Mesenchymal stem cell (in vitro differentiated cells and primary cell): Measurements from ENCODE around the gene FEM1B.
A peak's percentile ranks its signal among the peaks of the same experiment; 100 is the strongest.

Experiments
- DNase-seq: peaks from one replicate; pipeline ENCODE4 v3.0.0-alpha.2; 2013
- H2AFZ ChIP-seq: one replicate; pipeline ENCODE4 v1.6.1; 2013; ENCODE audit warnings: low read depth, mild to moderate bottlenecking, control low read depth, inconsistent platforms, low read length, moderate library complexity
- H2AK5ac ChIP-seq: 2 replicates; pipeline ENCODE4 v1.6.1; 2013; ENCODE audit warnings: low read length, moderate library complexity, mild to moderate bottlenecking, inconsistent platforms; ENCODE audit not compliant: severe bottlenecking
- H2BK120ac ChIP-seq: one replicate; pipeline ENCODE4 v1.6.1; 2013; ENCODE audit warnings: low read depth, mild to moderate bottlenecking, inconsistent platforms, low read length, moderate library complexity
- H2BK12ac ChIP-seq, 2 experiments: one replicate each; pipeline ENCODE4 v1.6.1; 2013; ENCODE audit warnings: inconsistent platforms in 2 of 2, low read length in 2 of 2, mild to moderate bottlenecking in 2 of 2, moderate library complexity in 2 of 2, control low read depth in 1 of 2
- H2BK15ac ChIP-seq: one replicate; pipeline ENCODE4 v1.6.1; 2013; ENCODE audit warnings: mild to moderate bottlenecking, low read depth, inconsistent platforms; ENCODE audit not compliant: poor library complexity, severe bottlenecking
- H2BK5ac ChIP-seq: 2 replicates; pipeline ENCODE4 v1.6.1; 2013; ENCODE audit warnings: low read depth, mild to moderate bottlenecking, low read length, control low read depth, inconsistent platforms; ENCODE audit not compliant: poor library complexity, severe bottlenecking
- H3K14ac ChIP-seq, 2 experiments: one replicate each; pipeline ENCODE4 v1.6.1; 2013; ENCODE audit warnings: inconsistent platforms in 2 of 2, low read length in 2 of 2, control low read depth in 1 of 2, mild to moderate bottlenecking in 1 of 2, moderate library complexity in 1 of 2
- H3K18ac ChIP-seq, 2 experiments: one replicate each; pipeline ENCODE4 v1.6.1; 2013; ENCODE audit warnings: inconsistent platforms in 2 of 2, low read length in 2 of 2, control low read depth in 1 of 2, low read depth in 1 of 2, mild to moderate bottlenecking in 1 of 2
- H3K23ac ChIP-seq, 2 experiments: one replicate each; pipeline ENCODE4 v1.6.1; 2013; ENCODE audit warnings: inconsistent platforms in 2 of 2, low read length in 2 of 2, mild to moderate bottlenecking in 2 of 2, moderate library complexity in 2 of 2, control low read depth in 1 of 2
- H3K27ac ChIP-seq: 2 replicates; pipeline ENCODE4 v1.5.1; 2013; ENCODE audit warnings: mild to moderate bottlenecking, moderate library complexity, low read length, control low read depth, inconsistent platforms; ENCODE audit not compliant: poor library complexity, severe bottlenecking
- H3K27me3 ChIP-seq, 2 experiments: 2 replicates each; pipeline versions ENCODE4 v1.6.1 to v1.7.0; 2013; ENCODE audit warnings: low read length in 2 of 2, mild to moderate bottlenecking in 2 of 2, moderate library complexity in 2 of 2, control low read depth in 1 of 2, inconsistent platforms in 1 of 2; ENCODE audit not compliant: control insufficient read depth in 1 of 2, insufficient read depth in 1 of 2
- H3K36me3 ChIP-seq, 2 experiments: 2 replicates each; pipeline versions ENCODE4 v1.6.1 to v1.7.0; 2013; ENCODE audit warnings: low read length in 2 of 2, control low read depth in 1 of 2, inconsistent platforms in 1 of 2, low read depth in 1 of 2, mild to moderate bottlenecking in 1 of 2; ENCODE audit not compliant: insufficient read depth in 2 of 2, control insufficient read depth in 1 of 2
- H3K4ac ChIP-seq, 2 experiments: one replicate each; pipeline ENCODE4 v1.6.1; 2013; ENCODE audit warnings: inconsistent platforms in 2 of 2, low read length in 2 of 2, mild to moderate bottlenecking in 2 of 2, moderate library complexity in 2 of 2, control low read depth in 1 of 2, low read depth in 1 of 2
- H3K4me1 ChIP-seq: 2 replicates; pipeline ENCODE4 v1.6.1; 2013; ENCODE audit warnings: low read depth, low read length, control low read depth; ENCODE audit not compliant: control insufficient read depth, insufficient read depth
- H3K4me2 ChIP-seq: 2 replicates; pipeline ENCODE4 v1.6.1; 2013; ENCODE audit warnings: low read length, mild to moderate bottlenecking, inconsistent platforms; ENCODE audit not compliant: poor library complexity, severe bottlenecking
- H3K4me3 ChIP-seq, 2 experiments: 2 replicates each; pipeline versions ENCODE4 v1.5.1 to v1.7.0; 2013; ENCODE audit warnings: low read length in 2 of 2, mild to moderate bottlenecking in 2 of 2, control low read depth in 1 of 2, low read depth in 1 of 2; ENCODE audit not compliant: insufficient read depth in 1 of 2
- H3K79me1 ChIP-seq: replicated peaks from 2 replicates; pipeline ENCODE4 v1.6.1; 2013; ENCODE audit warnings: mild to moderate bottlenecking, control low read depth, low read length, inconsistent platforms; ENCODE audit not compliant: poor library complexity, severe bottlenecking
- H3K9ac ChIP-seq: 2 replicates; pipeline ENCODE4 v1.7.0; 2013; ENCODE audit warnings: mild to moderate bottlenecking, low read length, moderate library complexity
- H3K9me3 ChIP-seq: 2 replicates; pipeline ENCODE4 v1.7.0; 2013; ENCODE audit warnings: mild to moderate bottlenecking, low read length; ENCODE audit not compliant: control insufficient read depth
- H4K8ac ChIP-seq: one replicate; pipeline ENCODE4 v1.6.1; 2013; ENCODE audit warnings: inconsistent platforms, mild to moderate bottlenecking, low read length, moderate library complexity
- H4K91ac ChIP-seq: one replicate; pipeline ENCODE4 v1.6.1; 2013; ENCODE audit warnings: mild to moderate bottlenecking, low read length, inconsistent platforms
- WGBS: methylation state at CpG from one replicate; pipeline ENCODE4 v1.1.7; 2013; ENCODE audit warnings: mixed read lengths; 5-methylcytosine and 5-hydroxymethylcytosine counted together

The FEM1B gene

DNA sequence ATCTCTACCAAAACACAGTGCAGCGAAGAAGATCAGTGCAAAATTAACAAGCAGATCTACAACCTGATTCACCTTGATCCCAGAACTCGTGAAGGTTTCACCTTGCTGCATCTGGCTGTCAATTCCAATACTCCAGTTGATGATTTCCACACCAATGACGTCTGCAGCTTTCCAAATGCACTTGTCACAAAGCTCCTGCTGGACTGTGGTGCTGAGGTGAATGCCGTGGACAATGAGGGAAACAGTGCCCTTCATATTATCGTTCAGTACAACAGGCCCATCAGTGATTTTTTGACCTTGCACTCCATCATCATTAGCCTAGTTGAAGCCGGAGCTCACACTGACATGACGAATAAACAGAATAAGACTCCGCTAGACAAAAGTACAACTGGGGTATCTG, 13.2 kb downstream of the FEM1B start:
- H3K9ac ChIP-seq: no peak overlapping the region
- H2BK15ac ChIP-seq: no peak overlapping the region
- H3K27ac ChIP-seq: no peak overlapping the region
- no peak overlapping the region for H3K4ac ChIP-seq
- no peak overlapping the region for H3K4me2 ChIP-seq
- no peak overlapping the region for H3K14ac ChIP-seq
- no peak overlapping the region for H2BK120ac ChIP-seq
- no peaks in the 10 kb centered on the region for H3K9me3 ChIP-seq
- no peak overlapping the region for H2AFZ ChIP-seq
- H4K91ac ChIP-seq: no peak overlapping the region
- H2BK12ac ChIP-seq: no peak overlapping the region
- peaks cover 6% of the 10 kb centered on the region for H3K4me1 ChIP-seq
- peaks cover 1% of the 10 kb centered on the region for H3K79me1 ChIP-seq
- no peak overlapping the region for H2BK5ac ChIP-seq
- DNase-seq: no peak
- H3K18ac ChIP-seq: no peak overlapping the region
- peaks cover 10 to 66% of the 10 kb centered on the region in 2 experiments for H3K36me3 ChIP-seq
- no peak overlapping the region for H2AK5ac ChIP-seq
- H3K27me3 ChIP-seq: no peaks in the 10 kb centered on the region
- H3K4me3 ChIP-seq: no peak overlapping the region
- 97% methylated on average over 8 of the region's 8 CpGs for WGBS
- H4K8ac ChIP-seq: no peak overlapping the region
- no peak overlapping the region for H3K23ac ChIP-seq

DNA sequence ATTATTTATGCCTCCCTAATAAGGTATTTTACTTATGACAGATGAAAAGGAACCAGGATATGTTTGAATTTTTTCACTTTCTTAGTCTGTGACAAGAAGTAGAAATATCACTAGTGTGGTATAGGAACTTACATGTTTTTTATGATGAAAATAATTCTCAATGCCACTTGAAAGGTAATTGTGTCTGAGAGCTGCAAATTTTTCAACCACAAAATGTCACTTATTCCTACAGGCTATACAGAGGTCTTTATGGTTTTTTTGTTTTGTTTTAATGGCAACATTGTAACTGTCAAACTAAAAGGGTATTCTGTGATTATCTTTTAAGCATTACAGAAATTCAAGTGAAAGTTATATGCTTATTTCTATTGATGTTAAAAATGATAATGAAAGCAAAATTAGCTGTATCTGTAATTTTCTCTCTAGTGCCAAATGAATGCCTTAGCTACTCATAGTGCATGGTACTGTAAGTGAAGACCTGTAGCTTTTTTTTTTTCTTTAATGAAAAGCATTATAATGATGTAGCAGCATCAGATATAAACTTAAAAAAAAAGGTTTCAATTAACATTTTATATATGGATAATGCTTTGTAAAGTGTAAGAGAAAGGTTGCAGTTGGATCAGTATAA, 14.7 kb downstream of the FEM1B start:
- Histone ChIP-seq H2AK5ac (no peak overlapping the region), H2AFZ (no peak overlapping the region), H3K79me1 (peaks cover 1% of the 10 kb centered on the region), H3K23ac (no peak overlapping the region), H3K18ac (no peak overlapping the region), H2BK5ac (no peak overlapping the region), H3K9me3 (no peaks in the 10 kb centered on the region), H3K14ac (no peak overlapping the region), H2BK12ac (no peak overlapping the region), H3K27me3 (no peaks in the 10 kb centered on the region), H3K4me2 (no peak overlapping the region), H3K9ac (peak overlapping the region; percentile 7), H3K4me3 (no peak overlapping the region), H4K8ac (no peak overlapping the region), H3K4ac (no peak overlapping the region), H4K91ac (no peak overlapping the region), H2BK120ac (no peak overlapping the region), H2BK15ac (no peak overlapping the region), H3K36me3 (peaks cover 10 to 65% of the 10 kb centered on the region in 2 experiments), H3K4me1 (peaks cover 5% of the 10 kb centered on the region), H3K27ac (no peak overlapping the region)
- DNase-seq: no peak

DNA sequence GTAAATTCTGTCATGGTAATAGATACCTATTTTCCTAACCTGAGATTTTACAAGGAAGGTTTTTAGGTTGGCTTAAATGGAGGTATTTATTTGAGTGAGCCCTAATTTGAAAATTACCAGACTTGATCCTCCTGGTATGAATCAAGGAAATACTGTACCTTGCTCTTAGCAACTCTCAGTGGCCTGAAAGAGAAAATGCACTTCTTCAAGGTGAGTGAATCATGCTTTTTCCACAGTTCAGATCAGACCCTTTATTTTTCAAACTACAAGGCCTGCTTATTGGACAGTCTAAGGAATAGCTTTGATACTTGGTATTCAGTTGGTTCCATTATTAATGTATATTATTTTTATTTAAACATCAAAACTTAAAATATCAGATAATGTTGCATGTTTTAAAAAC, 15.4 kb downstream of the FEM1B start:
- peaks cover 1% of the 10 kb centered on the region for H3K79me1 ChIP-seq
- no peaks in the 10 kb centered on the region for H3K9me3 ChIP-seq
- peaks cover under 1% of the 10 kb centered on the region for H3K4me1 ChIP-seq
- no peak overlapping the region for H2BK5ac ChIP-seq
- no peaks in the 10 kb centered on the region for H3K27me3 ChIP-seq
- H3K23ac ChIP-seq: no peak overlapping the region
- no peak overlapping the region for H2AK5ac ChIP-seq
- no peak overlapping the region for H2AFZ ChIP-seq
- peaks cover 10 to 70% of the 10 kb centered on the region in 2 experiments for H3K36me3 ChIP-seq
- H4K91ac ChIP-seq: no peak overlapping the region
- no peak overlapping the region for H3K9ac ChIP-seq
- DNase-seq: no peak
- no peak overlapping the region for H3K18ac ChIP-seq
- no peak overlapping the region for H2BK15ac ChIP-seq
- no peak overlapping the region for H2BK12ac ChIP-seq
- no peak overlapping the region for H4K8ac ChIP-seq
- H3K4me3 ChIP-seq: no peak overlapping the region
- no peak overlapping the region for H2BK120ac ChIP-seq
- no peak overlapping the region for H3K14ac ChIP-seq
- H3K27ac ChIP-seq: no peak overlapping the region
- no peak overlapping the region for H3K4ac ChIP-seq
- no peak overlapping the region for H3K4me2 ChIP-seq

DNA sequence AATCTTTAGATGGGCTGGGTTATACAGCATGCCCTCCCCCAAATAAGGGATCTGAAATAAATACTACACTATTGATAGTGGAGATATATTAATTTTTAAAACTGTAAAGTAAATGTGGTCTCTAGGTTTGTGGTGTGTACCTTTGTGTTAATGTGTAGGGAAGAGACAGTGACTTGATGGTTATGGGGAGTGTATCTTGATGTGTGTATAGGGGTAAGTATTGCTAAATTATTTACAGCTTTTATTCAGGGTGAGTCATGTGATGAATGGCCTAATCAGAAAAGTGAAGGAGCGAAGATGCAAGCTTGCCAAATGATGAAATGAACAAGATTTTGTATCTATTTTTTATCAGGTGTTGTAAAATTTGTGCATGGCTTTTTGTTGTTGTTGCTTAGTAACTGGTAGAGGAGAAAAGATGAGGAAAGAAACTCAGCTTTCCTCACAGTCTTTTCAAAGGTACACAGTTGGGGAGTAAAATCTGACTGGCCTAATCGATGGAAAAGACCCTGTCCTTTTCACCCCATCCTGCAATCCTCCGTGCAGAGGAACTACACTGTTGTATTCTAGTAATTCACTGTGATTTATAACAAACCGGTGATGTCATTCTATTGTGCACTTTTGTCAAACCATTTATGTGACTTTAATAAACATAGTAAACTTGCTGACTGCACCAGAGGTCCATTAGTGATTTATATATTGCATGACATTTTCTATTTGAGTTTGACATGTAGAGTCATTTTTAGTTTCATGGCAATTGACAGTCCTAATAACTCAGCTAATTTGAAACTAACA, 17.7 kb downstream of the FEM1B start:
- Histone ChIP-seq H3K4me2 (no peak overlapping the region), H3K27me3 (no peaks in the 10 kb centered on the region), H2AK5ac (no peak overlapping the region), H3K4me3 (no peak overlapping the region), H3K9me3 (no peaks in the 10 kb centered on the region), H2BK120ac (no peak overlapping the region), H3K4ac (no peak overlapping the region), H4K8ac (no peak overlapping the region), H3K27ac (no peak overlapping the region), H2AFZ (no peak overlapping the region), H4K91ac (no peak overlapping the region), H3K23ac (no peak overlapping the region), H3K14ac (no peak overlapping the region), H3K79me1 (peaks cover 7% of the 10 kb centered on the region), H3K4me1 (peaks cover 2% of the 10 kb centered on the region), H3K18ac (no peak overlapping the region), H3K36me3 (peaks cover 13 to 62% of the 10 kb centered on the region in 2 experiments), H2BK5ac (no peak overlapping the region), H2BK12ac (no peak overlapping the region), H3K9ac (peak overlapping the region; percentile 55), H2BK15ac (no peak overlapping the region)
- 87% methylated on average over 3 of the region's 4 CpGs for WGBS
- DNase-seq: no peak
